Measurements from ENCODE around the gene M1AP.
A peak's percentile ranks its signal among the peaks of the same experiment; 100 is the strongest.

Gene M1AP

GRCh38 chr2:74527741-74528140 lies 120.4 kb downstream of the M1AP start:
- no peak for TF ChIP-seq CTCF (IDR thresholded peaks at IDR 0.05; ENCODE audit: borderline replicate concordance, control extremely low read depth, extremely low read depth, insufficient read depth, missing control alignments)
- DNase-seq (ENCODE audit: low spot score) = no peak
- in situ Hi-C loops (cut with MboI; ENCODE audit: low sequenced_read_pairs, unreplicated experiment) = no loop called here

GRCh38 chr2:74526649-74527230 lies 121.4 kb downstream of the M1AP start:
- TF ChIP-seq CTCF (IDR thresholded peaks at IDR 0.05; ENCODE audit: borderline replicate concordance, control extremely low read depth, extremely low read depth, insufficient read depth, missing control alignments) = no peak
- DNase-seq (ENCODE audit: low spot score) = no peak
- in situ Hi-C loops (cut with MboI; ENCODE audit: low sequenced_read_pairs, unreplicated experiment) = no loop called here

GRCh38 chr2:74525717-74526648 lies 122.1 kb downstream of the M1AP start, which contains the start of gene DQX1:
Gene DQX1, minus strand, starts transcription at chr2:74526231. Its CDS starts 502 bp downstream, at chr2:74525729.
- in situ Hi-C loops (cut with MboI; ENCODE audit: low sequenced_read_pairs, unreplicated experiment) = no loop called here
- TF ChIP-seq CTCF (IDR thresholded peaks at IDR 0.05; ENCODE audit: borderline replicate concordance, control extremely low read depth, extremely low read depth, insufficient read depth, missing control alignments) = no peak
- peak; percentile 67 for DNase-seq (ENCODE audit: low spot score)

- TF ChIP-seq CTCF (IDR thresholded peaks at IDR 0.05; ENCODE audit: borderline replicate concordance, control extremely low read depth, extremely low read depth, insufficient read depth, missing control alignments) = no peak
- DNase-seq (ENCODE audit: low spot score) = no peak
- in situ Hi-C loops (cut with MboI; ENCODE audit: low sequenced_read_pairs, unreplicated experiment) = no loop called here
Observed at GRCh38 chr2:74524955-74525716, 123.0 kb downstream of the M1AP start.

- DNase-seq (ENCODE audit: low spot score) = no peak
- no peak for TF ChIP-seq CTCF (IDR thresholded peaks at IDR 0.05; ENCODE audit: borderline replicate concordance, control extremely low read depth, extremely low read depth, insufficient read depth, missing control alignments)
- in situ Hi-C loops (cut with MboI; ENCODE audit: low sequenced_read_pairs, unreplicated experiment) = no loop called here
Observed at GRCh38 chr2:74524005-74524404, 124.1 kb downstream of the M1AP start.

GRCh38 chr2:74522516-74522915 lies 125.6 kb downstream of the M1AP start:
- no peak for TF ChIP-seq CTCF (IDR thresholded peaks at IDR 0.05; ENCODE audit: borderline replicate concordance, control extremely low read depth, extremely low read depth, insufficient read depth, missing control alignments)
- in situ Hi-C loops (cut with MboI; ENCODE audit: low sequenced_read_pairs, unreplicated experiment) = no loop called here
- DNase-seq (ENCODE audit: low spot score) = no peak
